Hepatocyte (in vitro differentiated cells): ENCODE measurements around the gene PTPRU. TPM values are rescaled to one million over a fixed set of nuclear protein-coding genes. Genes with fewer than 3 reads are reported as not detected.

ENCODE experiments used
- DNase-seq: peaks from one replicate; pipeline ENCODE4 v3.0.0-alpha.2; 2016; ENCODE audit warnings: low spot score
- H2AFZ ChIP-seq: fragments of 200-600 bp; sonication (generic); 2 replicates; pipeline ENCODE4 v1.6.0; 2016; ENCODE audit warnings: antibody characterized with exemption, mild to moderate bottlenecking
- H3K27ac ChIP-seq: fragments of 200-600 bp; sonication (generic); 2 replicates; pipeline ENCODE4 v1.5.1; 2016; ENCODE audit warnings: mild to moderate bottlenecking
- H3K27me3 ChIP-seq: fragments of 200-600 bp; sonication (generic); 2 replicates; pipeline ENCODE4 v1.6.1; 2016
- H3K36me3 ChIP-seq: fragments of 200-600 bp; sonication (generic); replicated peaks from 2 replicates; pipeline ENCODE4 v1.5.1; 2016; ENCODE audit warnings: low read depth; ENCODE audit not compliant: insufficient read depth
- H3K4me1 ChIP-seq: fragments of 200-600 bp; sonication (generic); 2 replicates; pipeline ENCODE4 v1.5.1; 2016; ENCODE audit warnings: mild to moderate bottlenecking, moderate library complexity; ENCODE audit not compliant: insufficient read depth
- H3K4me2 ChIP-seq: fragments of 200-600 bp; sonication (generic); 2 replicates; pipeline ENCODE4 v1.6.0; 2016
- H3K4me3 ChIP-seq: fragments of 200-600 bp; sonication (generic); 2 replicates; pipeline ENCODE4 v1.5.1; 2016; ENCODE audit warnings: mild to moderate bottlenecking
- H3K79me2 ChIP-seq: fragments of 200-600 bp; sonication (generic); 2 replicates; pipeline ENCODE4 v1.6.0; 2017; ENCODE audit warnings: mild to moderate bottlenecking
- H3K9me2 ChIP-seq: fragments of 200-600 bp; sonication (generic); replicated peaks from 2 replicates; pipeline ENCODE4 v1.6.0; 2017; ENCODE audit warnings: mild to moderate bottlenecking; ENCODE audit not compliant: insufficient read depth
- H3K9me3 ChIP-seq: fragments of 200-600 bp; sonication (generic); 2 replicates; pipeline ENCODE4 v1.5.1; 2016; ENCODE audit warnings: low read depth, mild to moderate bottlenecking
- H4K20me1 ChIP-seq: fragments of 200-600 bp; sonication (generic); 2 replicates; pipeline ENCODE4 v1.6.0; 2016; ENCODE audit warnings: mild to moderate bottlenecking; ENCODE audit not compliant: insufficient read depth, poor library complexity, severe bottlenecking
- EZH2 ChIP-seq: fragments of 200-600 bp; sonication (generic); IDR thresholded peaks from 2 replicates; pipeline ENCODE4 v1.6.1; 2016; ENCODE audit warnings: antibody characterized with exemption, mild to moderate bottlenecking, borderline replicate concordance
- EZH2phosphoT487 ChIP-seq: fragments of 200-600 bp; sonication (generic); IDR thresholded peaks from one replicate; pipeline ENCODE4 v1.6.1; 2018; ENCODE audit warnings: antibody characterized with exemption, mild to moderate bottlenecking, low read depth, moderate library complexity; ENCODE audit not compliant: unreplicated experiment, severe bottlenecking
- WGBS: methylation state at CpG from one replicate; pipeline ENCODE4 v1.1.6; 2016; ENCODE audit warnings: low lambda C conversion rate; ENCODE audit errors: missing lambda C conversion rate; 5-methylcytosine and 5-hydroxymethylcytosine counted together
- polyA plus RNA-seq: library from polyadenylated mRNA; unstranded; fragments of >200 nt; fragmentation: Nextera tagmentation; extraction: Ambion mirVana; gene quantifications from 2 replicates; pipeline ENCODE4 v1.2.1, GENCODE V29; 2016
- total RNA-seq: library from RNA; depleted of rRNA; stranded (reverse); fragments of >200 nt; gene quantifications from 2 replicates; pipeline ENCODE4 v1.2.3, GENCODE V29; 2014
- TF ChIP-seq, protein P1 (sequence below): fragments of 200-600 bp; sonication (generic); IDR thresholded peaks from 2 replicates; pipeline ENCODE4 v1.5.1; 2016; ENCODE audit warnings: antibody characterized with exemption, mild to moderate bottlenecking; ENCODE audit not compliant: poor library complexity

PTPRU gene
- total and polyA plus RNA-seq, 2 experiments from 2014 or later, result 34.3 to 38.7 TPM

DNA sequence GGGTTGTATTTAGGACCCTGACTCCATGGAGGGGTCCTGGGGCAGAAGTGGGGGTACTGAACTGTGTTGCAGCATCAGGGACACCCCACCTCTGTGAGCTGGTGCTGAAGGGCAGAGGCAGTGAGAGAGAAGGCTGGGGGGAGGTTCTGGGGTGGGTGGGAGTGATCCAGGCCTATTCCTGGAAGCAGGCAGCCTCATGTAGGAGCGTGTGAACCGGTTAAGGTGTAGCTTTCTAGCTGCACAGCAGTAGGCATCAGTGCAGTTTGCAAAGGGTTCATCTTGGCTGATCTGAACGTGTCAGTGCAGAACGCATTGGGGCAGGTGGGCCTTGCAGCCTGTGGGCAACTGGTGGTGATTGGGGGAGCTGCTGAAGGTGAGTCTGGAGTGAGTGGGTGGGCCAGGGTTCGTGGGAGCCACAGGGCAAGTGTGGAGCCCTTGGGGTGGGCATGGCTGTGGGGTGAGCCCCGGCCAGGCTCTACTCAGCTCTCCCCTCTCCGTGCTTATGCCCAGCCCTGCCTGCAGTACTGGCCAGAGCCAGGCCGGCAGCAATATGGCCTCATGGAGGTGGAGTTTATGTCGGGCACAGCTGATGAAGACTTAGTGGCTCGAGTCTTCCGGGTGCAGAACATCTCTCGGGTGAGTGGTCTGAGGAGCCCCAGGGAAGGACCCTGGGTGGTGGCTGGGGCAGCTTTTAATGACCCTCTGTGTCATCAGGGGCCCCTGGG, 86.7 kb downstream of the PTPRU start:
- H3K4me1 ChIP-seq, result no peaks in the 10 kb centered on the region
- no peak overlapping the region for H2AFZ ChIP-seq
- 92% methylated on average over 12 of the region's 12 CpGs for WGBS
- no peaks in the 10 kb centered on the region for H3K79me2 ChIP-seq
- no peak overlapping the region for H3K4me3 ChIP-seq
- H3K36me3 ChIP-seq, result no peaks in the 10 kb centered on the region
- H4K20me1 ChIP-seq, result no peaks in the 10 kb centered on the region
- TF ChIP-seq, protein P1, sequence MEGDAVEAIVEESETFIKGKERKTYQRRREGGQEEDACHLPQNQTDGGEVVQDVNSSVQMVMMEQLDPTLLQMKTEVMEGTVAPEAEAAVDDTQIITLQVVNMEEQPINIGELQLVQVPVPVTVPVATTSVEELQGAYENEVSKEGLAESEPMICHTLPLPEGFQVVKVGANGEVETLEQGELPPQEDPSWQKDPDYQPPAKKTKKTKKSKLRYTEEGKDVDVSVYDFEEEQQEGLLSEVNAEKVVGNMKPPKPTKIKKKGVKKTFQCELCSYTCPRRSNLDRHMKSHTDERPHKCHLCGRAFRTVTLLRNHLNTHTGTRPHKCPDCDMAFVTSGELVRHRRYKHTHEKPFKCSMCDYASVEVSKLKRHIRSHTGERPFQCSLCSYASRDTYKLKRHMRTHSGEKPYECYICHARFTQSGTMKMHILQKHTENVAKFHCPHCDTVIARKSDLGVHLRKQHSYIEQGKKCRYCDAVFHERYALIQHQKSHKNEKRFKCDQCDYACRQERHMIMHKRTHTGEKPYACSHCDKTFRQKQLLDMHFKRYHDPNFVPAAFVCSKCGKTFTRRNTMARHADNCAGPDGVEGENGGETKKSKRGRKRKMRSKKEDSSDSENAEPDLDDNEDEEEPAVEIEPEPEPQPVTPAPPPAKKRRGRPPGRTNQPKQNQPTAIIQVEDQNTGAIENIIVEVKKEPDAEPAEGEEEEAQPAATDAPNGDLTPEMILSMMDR, result no peak
- TF ChIP-seq EZH2phosphoT487 (no peak), EZH2 (no peak)
- H3K9me2 ChIP-seq, result no peaks in the 10 kb centered on the region
- H3K4me2 ChIP-seq, result no peak overlapping the region
- no peaks in the 10 kb centered on the region for H3K27me3 ChIP-seq
- no peak overlapping the region for H3K27ac ChIP-seq
- DNase-seq, result no peak
- H3K9me3 ChIP-seq, result no peaks in the 10 kb centered on the region

DNA sequence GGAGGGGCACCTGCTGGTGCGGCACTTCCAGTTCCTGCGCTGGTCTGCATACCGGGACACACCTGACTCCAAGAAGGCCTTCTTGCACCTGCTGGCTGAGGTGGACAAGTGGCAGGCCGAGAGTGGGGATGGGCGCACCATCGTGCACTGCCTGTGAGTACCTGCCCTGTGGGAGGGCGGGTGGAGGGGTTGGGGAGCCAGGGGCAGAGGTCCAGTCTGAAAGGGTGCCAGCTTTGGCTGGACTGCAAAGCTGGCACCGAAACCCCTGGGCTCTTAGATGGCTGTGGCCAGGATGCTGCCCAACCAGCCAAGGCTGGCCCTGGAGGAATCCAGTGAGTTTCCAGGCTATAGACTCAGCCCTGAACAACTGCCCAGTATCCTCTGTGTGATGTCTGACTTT, 87.3 kb downstream of the PTPRU start:
- Histone ChIP-seq H3K9me3 (no peaks in the 10 kb centered on the region), H3K4me1 (no peaks in the 10 kb centered on the region), H2AFZ (no peak overlapping the region), H3K27me3 (no peaks in the 10 kb centered on the region), H4K20me1 (no peaks in the 10 kb centered on the region), H3K9me2 (no peaks in the 10 kb centered on the region), H3K4me3 (no peak overlapping the region), H3K79me2 (no peaks in the 10 kb centered on the region), H3K27ac (no peak overlapping the region), H3K4me2 (no peak overlapping the region), H3K36me3 (no peaks in the 10 kb centered on the region)
- TF ChIP-seq EZH2, result no peak
- no peak for TF ChIP-seq EZH2phosphoT487
- TF ChIP-seq, protein P1, result no peak
- DNase-seq, result no peak
- over 99% methylated on average over 8 of the region's 8 CpGs for whole genome bisulfite sequencing

DNA sequence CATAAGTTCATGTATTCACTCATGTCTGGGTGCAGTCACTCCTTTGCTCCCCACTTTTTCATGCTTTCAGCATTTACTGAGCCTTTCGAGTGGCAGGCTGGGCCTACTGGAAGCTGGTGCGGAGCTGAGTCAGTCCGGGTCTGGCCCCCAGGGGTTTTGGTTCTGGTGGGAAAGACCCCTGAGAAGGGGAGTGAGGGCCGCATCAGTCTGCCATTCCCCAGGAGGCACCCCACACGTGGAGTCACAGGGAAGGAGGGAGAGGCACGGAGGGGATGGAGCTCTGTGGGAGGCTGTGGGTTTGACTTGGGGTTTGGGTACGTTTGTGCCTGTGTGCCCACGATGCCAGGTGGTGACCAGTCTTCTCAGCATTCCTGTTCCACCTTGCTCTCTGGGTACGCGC, 87.9 kb downstream of the PTPRU start:
- H3K9me3 ChIP-seq, result no peaks in the 10 kb centered on the region
- H3K4me1 ChIP-seq, result no peaks in the 10 kb centered on the region
- TF ChIP-seq EZH2, result no peak
- TF ChIP-seq EZH2phosphoT487, result no peak
- TF ChIP-seq, protein P1, result no peak
- no peaks in the 10 kb centered on the region for H3K36me3 ChIP-seq
- H3K9me2 ChIP-seq, result no peaks in the 10 kb centered on the region
- H4K20me1 ChIP-seq, result no peaks in the 10 kb centered on the region
- H3K4me2 ChIP-seq, result no peak overlapping the region
- no peaks in the 10 kb centered on the region for H3K79me2 ChIP-seq
- H3K27me3 ChIP-seq, result no peaks in the 10 kb centered on the region
- DNase-seq, result no peak
- no peak overlapping the region for H3K4me3 ChIP-seq
- no peak overlapping the region for H3K27ac ChIP-seq
- no peak overlapping the region for H2AFZ ChIP-seq
- WGBS, result 95% methylated on average over 9 of the region's 10 CpGs
